HG03045 (cell line): Measurements from ENCODE around the gene RAB11FIP4.

Experiments
- ATAC-seq: cut with Tn5 transposase; IDR thresholded peaks from one replicate; pipeline ENCODE4 v1.9.1; 2021; ENCODE audit warnings: mild to moderate bottlenecking, moderate library complexity; ENCODE audit not compliant: unreplicated experiment

Gene RAB11FIP4

DNA sequence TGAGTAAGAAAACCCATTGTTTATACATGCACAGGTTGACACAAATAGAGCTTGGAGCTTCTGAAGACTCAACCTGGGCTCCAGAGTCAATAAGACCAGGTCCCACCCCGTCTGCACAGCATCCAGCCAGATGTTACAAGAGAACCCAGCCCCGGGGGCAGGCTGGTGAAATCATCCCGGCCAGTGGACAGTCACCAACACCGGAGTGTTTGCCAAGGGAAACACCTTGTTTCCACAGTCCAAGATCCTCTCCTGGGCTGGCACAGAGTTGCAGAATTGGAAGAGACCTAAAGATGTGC, 90.3 kb downstream of the RAB11FIP4 start:
- ATAC-seq: no peak

DNA sequence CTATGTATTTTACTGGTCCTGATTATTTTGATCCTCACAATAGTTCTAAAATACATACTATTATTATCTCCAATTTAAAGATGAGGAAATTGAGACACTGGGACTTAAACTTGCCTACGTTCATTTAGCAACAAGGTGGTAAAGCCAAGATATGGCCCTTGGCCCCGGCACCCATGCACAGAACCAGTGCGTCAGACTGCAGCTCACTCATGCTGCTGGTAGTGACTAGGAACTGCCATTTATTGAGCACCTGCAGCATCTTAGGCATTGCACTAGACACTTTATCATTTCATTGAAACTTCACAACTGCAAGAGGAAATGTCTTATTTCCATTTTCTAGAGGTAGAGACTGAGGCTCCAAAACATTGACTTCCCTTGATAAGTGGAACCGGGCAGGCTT, 93.3 kb downstream of the RAB11FIP4 start:
- no peak for ATAC-seq

DNA sequence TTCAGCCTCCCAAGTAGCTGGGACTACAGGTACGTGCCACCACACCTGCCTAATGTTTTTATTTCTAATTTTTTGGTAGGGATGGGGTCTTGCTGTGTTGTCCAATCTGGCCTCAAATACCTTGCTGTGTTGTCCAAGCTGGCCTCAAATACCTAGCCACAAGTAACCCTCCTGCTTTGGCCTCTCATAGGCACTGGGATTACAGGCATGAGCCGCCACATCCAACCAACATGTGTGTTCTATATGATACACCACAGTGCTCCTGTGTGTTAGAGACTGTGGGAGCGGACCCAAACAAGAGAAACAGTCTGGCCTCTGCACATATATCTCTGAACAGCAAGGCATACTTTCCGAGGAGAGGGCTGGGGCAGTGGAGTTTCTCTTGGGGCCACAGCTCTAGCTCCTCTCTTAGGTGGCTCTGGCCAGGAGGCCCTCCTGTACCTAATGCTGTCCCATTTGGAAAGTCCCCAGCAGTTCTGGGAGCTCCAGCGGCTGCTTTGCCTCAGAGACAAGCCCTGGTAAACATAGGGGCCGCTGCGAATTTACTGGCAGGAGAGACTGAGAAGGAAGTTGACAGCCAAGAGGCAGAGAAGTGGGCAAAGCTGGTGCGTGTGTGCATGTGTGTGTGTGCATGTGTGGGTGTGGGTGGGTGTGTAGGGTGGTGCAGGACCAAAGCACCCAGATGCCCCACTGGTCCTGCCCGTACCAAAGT, 95.0 kb downstream of the RAB11FIP4 start:
- no peak for ATAC-seq

DNA sequence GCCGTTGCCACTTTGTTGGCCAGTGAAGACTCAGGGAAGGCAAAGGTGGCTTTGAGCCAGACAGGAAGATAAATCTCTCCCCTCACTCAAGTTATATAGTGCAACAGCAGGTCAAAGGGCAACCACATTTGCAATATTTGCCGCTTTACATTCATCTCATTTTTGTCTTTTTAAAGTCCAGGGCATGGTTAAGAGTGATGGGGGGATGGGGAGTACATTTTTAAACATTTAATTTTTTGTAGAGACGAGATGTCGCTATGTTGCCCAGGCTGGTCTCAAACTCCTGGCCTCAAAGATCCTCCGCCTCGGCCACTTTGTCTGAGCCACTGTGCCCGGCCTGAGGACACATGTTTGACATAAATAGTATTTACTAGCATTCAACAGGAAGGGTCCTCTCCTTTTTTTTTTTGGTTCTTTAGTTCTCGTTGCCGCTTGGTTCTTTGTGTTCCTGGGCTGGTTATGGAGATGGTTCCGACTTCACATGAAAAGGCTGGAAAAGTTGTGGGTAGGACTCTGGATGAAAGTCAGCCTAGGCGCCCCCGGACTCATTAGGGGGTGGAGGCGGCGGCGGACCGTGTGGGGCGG, 95.7 kb downstream of the RAB11FIP4 start:
- ATAC-seq: no peak

DNA sequence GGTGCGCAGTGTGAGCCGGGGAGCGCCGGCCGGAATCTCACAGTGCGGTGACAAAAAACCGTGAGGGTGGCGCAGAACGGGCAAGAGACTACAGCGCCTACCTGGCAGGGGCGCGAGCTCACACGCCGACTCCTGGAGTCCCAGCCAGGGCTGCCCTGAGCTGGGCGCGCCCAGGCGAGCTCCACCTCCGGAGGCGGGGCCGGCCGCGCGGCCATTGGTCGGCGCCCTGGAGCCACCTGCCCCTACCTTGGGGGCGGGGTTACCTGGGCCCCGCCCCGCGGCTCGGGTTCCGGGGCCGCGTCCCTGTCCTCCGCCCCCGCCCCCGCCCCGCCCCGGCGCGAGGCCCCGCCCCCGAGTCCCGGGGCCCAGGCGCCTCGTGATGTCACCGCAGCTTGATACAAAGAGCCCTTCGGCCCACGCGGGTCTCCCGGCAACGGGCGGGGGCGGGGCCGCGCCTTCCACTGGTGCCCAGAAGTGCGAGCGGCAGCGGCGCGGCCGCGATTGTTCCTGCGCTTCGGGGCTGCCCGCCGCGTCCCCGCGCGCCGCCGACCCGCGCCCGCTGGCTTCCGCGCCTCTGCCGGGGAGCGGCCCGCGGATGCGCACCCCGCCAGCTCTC, 96.3 kb downstream of the RAB11FIP4 start:
- peak; percentile 78 for ATAC-seq

DNA sequence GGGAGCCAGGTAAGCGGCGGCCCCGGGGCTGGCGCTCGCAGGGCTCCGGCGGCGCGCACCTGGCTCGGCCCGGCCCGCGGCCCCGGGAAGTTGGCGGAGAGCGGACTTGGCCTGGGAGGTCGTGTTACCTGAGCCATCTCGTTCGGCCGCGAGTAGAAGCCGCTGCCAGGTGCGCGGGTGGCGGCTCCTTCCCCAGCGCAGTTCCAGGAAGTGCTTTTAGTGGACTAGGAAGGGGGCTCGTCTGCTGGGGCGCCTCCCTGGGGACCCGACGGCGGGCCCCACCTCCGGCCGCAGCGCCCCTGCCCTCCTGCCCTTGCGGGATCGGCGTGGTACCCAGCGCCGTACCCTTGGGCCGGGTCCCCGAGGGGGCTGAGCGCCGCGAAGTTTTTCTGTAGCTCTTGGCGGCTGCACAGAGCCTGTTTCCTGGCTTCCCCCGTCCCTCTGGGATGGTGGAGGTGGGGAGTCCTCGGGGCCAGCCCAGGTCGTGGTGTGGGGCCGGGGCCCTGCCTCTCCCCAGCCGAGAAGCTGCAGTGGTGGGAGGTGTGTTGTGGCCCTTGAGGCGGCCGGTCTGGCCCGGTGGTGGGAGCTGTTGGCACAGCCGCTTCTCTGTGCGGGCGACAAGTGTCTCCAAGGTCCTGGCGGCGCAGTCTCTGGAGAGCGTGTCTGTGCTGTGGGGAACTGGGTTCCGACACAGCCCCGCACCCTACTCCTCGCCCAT, 96.9 kb downstream of the RAB11FIP4 start:
- ATAC-seq: peak; percentile 22

DNA sequence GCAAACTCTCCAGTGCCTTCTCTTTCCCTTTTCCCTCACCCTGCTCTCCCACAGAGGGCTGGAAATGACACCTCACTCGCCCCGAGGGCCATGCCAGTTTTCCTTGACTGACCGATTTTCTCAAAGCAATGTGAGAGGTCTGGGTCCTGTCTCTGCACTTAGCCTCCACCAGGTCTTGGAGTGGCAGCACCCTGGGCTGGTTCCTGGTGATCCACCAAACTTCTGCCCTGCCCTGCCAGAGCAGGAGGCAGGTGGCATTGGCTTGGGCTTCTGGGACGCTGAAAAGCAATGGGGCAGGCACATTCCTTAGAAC, 97.5 kb downstream of the RAB11FIP4 start:
- ATAC-seq: no peak

DNA sequence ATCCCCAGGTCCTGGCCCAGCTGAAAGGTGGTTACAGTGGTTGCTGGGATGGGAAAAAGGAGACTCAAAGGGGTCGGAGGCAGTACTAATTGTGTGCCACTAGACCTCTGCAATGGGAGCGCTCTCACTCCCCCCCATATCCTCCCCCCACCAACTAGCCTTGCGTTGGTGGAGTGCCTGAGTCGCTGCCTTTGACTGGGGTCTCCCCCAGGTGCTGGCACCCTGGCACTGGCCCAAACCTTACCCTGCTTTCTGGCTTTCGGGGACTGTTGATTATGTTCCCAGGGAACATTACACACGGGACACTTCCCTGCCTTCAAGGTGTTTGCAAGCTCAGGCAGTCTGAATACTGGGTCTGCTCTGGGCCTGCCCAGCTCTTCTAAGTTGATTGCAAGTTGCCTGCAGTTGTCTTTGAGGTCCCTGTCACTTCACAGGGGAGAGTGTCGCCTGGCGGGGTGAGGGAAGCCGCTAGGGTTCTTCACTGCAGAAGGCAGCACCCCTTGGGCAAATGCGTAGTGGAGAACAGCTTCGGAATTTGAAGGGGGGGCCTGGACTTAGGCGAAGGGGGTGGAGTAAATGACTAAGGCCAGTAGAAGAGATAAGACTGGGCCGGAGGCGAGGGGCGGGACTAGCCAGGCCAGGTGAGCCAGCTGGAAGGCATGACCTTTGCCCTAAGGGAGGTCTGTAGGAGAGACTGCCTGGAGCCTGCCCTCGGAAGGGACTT, 98.0 kb downstream of the RAB11FIP4 start:
- ATAC-seq: no peak

DNA sequence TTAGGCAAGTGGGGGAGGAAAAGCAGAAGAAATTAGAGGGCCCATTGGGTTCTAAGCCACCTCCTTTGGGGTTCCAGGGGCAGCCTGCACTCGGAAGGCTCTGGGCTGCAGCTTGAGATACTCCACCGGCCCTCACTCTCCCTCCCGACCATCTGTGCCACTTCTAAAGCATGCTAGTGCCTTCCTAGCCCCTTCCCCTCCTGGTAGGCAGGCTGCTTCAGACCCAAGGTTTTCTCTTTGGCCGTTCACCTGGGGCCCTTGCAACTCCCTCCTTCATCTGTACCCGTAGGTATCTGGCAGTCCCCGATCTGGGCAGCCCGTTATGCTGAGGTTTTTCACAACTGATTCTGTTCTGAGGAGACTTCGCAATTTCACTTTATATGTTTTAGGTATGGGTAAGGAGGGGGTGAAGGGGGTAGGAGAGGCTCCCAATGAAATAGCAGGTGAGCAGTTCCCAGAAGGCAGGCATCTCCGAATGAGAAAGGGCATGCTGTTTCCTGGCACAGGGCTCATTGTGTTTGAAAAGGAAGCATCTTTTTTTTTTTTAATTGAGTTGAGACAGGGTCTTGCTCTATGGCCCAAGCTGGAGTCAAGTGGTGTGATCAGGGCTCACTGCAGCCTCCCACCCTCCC, 98.7 kb downstream of the RAB11FIP4 start:
- no peak for ATAC-seq

DNA sequence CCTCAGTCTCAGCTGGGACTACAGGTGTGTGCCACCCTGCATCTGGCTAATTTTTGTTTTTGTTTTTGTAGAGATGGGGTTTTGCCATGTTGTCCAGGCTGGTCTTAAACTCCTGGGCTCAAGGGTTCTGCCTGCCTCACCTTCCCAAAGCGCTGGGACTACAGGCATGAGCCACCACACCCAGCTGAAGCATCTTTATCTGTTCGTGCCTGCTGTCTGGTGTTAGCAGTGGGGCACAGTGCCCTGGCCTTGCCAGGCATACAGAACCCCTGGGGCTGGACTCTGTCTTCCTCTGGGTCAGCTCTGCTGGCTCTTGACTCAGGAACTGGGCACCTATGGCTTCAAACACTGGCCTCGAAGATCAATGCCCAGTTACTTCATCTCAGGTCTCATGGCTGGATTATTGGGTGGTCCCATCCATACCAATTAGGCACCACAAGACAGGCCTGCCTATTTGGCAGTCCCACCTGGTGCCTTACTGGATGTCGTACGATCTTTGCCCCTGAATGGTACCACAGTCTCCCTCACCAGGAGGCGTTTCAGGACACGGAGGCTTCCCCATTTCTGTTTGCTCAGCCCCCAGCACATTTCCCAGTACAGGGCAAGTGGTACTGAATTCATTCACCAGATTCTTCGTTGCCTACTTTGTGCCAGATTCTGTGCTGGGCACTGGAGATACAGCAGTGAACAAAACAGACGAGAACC, 99.3 kb downstream of the RAB11FIP4 start:
- no peak for ATAC-seq

DNA sequence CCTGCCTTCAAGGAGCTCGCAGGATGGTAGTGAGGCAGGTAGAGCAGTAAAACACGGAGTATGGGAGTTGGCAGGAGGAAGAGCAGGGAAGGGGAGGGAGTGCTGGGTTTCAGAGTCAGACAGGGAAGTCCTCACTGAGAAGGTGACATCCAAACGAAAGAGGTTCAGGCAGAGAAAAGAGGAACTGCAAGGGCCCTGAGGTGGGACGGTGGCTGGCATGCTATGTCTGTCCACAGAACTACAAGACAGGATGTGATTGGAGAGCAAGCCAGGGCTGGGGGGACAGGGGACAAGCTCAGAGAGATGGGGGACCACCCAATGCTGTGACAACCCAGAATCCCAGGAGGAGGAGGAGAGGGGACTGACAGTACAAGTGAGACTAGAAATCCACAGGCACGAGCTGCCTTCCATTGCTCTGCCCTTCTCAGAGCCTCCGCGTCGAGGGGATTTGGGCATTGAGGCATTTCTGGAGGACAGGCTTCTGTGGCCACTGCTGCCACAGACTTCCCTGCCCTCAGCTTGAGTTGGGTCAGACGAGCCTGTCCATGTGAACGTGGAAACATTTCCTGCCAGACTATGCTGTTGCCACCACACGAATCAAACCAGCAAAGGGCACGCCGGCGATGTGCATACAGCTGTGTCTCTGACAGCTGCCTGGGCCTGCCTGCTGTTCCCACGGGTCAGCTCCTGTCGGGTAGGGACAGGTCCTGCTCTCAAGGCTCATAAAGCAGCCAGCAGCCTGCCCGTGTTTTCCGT, 100.1 kb downstream of the RAB11FIP4 start:
- ATAC-seq: no peak

DNA sequence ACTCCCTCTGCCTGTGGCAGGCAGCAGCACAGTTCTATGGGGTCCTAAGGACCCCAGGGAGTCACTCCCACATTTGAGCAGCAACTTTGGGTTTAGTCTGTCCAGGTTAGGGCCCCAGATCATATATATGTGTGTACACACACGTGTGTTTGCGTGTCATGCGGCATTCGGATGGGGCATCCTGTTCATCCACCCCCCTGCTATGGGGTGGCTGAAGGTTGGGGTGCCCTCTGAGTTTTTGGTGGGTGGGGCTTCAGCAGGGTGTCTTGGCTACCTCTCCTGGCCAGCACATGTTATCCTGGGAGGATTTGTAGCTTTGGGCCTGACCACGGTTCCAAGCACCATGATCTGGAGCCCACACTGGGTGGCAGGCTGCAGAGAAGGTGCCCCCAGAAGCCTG, 100.7 kb downstream of the RAB11FIP4 start:
- no peak for ATAC-seq

DNA sequence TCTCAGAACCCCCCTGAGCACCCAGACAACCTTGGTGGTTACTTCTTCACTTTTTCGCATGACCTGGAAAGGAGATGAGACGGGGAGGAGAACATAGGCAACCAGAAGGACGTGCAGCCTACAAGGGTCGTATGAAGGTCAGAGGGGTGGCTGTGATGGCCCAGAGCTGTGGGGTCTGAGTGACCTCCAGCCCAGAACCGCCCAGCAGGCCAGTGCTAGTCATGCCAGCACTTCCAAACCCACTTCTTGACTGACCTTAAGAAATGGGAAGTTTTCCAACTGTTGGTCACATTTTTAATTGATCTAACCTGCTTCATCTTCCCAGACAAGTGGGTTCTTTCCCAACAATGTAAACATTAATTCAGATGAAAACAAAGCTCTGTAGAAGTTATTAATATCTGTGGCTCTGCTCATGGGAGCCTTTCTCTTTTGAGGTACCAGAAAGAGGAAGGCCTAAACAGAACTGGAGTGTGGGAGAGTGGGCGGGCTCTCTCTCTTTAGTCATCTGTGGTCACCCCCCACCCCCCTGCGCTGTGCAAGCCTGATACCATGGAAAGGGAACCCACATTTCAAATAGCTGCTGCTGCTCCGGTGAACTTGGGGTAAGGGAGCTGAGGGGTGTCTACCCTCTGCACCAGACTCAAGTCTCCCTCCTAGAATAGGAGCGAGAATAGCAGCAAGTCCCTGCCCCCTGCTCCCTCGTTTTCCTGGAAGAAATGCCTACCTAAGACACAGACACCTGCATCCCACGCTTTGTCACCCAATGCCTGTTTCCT, 101.6 kb downstream of the RAB11FIP4 start:
- ATAC-seq: no peak

DNA sequence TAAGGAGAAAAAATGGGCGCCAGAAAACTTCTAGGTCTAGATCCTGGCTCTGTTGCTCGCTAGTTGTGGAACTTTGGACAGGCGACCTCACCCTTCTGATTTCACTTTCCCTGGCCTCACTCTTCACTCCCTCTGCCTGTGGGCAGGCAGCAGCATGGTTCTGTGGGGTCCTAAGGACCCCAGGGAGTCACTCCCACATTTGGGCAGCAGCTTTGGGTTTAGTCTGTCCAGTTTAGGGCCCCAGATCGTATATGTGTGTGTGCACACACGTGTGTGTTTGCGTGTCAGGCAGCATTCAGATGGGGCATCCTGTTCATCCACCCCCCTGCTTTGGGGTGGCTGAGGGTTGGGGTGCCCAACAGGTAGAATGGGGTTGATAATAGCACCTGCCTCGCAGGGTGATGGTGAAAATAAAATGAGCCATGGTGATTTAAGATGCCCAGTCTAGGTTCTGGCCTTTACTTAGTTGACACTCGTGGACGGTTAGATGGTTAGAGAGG, 102.2 kb downstream of the RAB11FIP4 start:
- no peak for ATAC-seq

DNA sequence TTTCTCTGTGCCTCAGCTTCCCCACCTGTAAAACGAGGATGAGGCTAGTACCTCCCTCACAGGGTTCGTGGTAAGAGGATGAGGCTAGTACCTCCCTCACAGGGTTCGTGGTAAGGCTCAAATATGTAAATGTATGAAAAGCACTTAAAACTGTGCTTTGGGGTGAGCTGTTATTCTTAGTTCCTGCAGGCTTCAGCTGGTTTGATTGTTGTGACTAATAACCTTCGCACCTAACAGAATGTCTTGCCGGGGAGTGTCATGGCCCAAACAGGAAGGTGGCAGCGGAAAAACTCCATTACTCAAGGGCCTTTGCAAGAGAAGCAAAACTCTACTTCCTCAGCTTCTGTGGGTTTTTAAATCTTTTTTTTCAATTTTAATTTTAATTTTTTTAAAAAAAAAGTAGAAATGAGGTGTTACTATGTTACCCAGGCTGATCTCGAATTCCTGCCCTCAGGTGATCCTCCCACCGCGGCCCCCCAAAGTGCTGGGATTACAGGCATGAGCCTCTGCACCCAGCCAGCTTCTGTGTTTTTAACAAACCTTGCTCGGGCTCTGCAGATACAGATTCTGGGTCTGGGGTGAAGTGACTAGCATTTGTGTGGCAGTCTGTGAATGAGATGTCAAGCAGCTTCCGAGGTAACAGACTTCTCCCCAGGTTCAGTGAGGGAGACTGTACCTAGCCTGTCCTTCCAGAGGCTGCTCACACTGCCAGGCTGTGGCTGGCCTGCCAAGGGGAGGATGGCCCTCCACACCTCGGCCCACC, 103.0 kb downstream of the RAB11FIP4 start:
- peak; percentile 53 for ATAC-seq

DNA sequence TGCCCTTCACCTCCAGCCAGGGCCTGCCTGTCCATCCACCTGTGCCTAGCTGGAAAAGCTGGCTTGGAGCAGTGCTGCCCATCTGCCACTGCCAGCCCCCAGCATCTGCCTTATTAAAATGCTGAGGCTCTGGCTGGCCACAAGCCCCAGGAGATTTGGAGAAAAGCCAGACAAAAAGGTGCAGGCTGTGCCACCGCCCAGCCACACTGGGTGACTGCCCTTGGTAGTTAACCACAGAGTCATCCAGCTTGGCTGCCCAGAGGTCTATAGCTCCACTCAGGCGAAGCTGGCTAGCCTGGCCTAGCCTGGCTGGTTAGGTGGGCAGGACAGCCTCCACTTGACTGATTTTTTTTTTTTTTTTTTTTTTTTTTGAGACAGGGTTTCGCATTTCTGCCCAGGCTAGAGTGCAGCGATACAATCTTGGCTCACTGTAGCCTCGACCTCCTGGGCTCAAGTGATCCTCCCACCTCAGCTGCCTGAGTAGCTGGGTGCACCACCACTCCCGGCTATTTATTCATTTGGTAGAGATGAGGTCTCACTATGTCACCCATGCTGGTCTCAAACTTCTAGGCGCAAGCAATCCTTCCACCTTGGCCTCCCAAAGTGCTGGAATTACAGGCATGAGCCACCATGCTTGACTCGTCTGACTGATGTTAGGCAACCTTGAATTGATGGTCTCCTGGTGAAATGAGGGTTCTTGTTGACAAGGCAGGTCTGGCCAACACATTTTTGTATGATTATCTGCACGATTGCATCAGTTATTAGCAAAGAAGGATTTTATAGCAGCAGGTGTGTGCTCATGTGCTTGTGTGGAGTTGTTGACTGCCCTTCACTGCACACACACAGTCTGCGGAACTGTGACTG, 103.8 kb downstream of the RAB11FIP4 start:
- no peak for ATAC-seq

DNA sequence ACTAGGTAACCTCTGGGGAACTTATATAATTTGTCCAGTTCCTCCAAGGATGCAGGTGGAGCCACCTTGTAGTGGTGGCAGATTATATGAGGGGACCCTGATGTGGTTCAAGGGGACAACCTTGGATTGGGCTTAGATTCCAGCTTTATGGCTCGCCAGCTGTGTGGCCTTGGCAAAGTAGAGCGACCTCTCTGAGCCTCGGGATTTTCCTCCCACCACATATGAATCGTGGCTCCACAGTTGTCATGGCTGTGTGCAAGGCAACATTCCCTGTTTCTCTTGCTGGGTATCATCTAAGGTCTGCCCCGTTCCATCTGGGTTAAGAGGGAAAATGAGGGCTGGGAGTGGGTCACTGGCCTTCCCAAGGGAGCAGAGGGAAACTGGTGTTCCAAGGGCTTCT, 104.6 kb downstream of the RAB11FIP4 start:
- no peak for ATAC-seq
